Panc1 (cell line): ENCODE results near the gene OSBPL10.

Experiments used
- POLR2AphosphoS5 ChIP-seq: IDR thresholded peaks from 2 replicates; pipeline ENCODE4 v1.6.1; 2012; ENCODE audit warnings: mild to moderate bottlenecking, low read depth, low read length, moderate library complexity
- REST ChIP-seq, 2 experiments: IDR thresholded peaks; 2 replicates each; pipeline ENCODE4 v1.6.1; 2011 to 2012; ENCODE audit warnings: low read depth in 2 of 2, control low read depth in 1 of 2, low read length in 1 of 2, mild to moderate bottlenecking in 1 of 2, moderate library complexity in 1 of 2; ENCODE audit not compliant: insufficient read depth in 1 of 2
- TCF7L2 ChIP-seq: IDR thresholded peaks from 2 replicates; pipeline ENCODE4 v1.6.1; 2011; ENCODE audit warnings: mild to moderate bottlenecking, low read depth, low read length, inconsistent platforms
- TF ChIP-seq, protein P1 (sequence below): fragments of 450-650 bp; IDR thresholded peaks from 2 replicates; pipeline ENCODE4 v1.5.1; 2017; ENCODE audit warnings: mild to moderate bottlenecking

DNA sequence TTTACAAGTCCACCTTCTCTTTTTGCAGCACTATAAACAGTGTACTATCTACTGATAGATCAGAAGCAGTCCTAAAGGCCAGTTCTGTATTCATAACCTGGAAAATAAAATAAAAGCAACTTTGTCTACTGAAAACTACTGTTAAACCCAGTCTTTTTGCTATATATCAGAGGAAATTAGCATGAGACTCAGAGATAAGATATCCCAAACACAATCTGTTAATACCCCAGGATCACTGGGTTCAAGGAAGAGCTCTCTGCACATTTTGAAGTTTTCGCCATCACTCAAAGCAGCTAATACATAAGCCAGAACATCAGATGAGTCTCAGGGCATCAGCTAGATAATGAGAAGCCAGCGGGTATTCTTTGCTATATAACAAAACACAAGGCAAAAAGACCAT, 21.8 kb downstream of the OSBPL10 start:
- TF ChIP-seq, protein P1, sequence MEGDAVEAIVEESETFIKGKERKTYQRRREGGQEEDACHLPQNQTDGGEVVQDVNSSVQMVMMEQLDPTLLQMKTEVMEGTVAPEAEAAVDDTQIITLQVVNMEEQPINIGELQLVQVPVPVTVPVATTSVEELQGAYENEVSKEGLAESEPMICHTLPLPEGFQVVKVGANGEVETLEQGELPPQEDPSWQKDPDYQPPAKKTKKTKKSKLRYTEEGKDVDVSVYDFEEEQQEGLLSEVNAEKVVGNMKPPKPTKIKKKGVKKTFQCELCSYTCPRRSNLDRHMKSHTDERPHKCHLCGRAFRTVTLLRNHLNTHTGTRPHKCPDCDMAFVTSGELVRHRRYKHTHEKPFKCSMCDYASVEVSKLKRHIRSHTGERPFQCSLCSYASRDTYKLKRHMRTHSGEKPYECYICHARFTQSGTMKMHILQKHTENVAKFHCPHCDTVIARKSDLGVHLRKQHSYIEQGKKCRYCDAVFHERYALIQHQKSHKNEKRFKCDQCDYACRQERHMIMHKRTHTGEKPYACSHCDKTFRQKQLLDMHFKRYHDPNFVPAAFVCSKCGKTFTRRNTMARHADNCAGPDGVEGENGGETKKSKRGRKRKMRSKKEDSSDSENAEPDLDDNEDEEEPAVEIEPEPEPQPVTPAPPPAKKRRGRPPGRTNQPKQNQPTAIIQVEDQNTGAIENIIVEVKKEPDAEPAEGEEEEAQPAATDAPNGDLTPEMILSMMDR, result no peak
- no peak for TF ChIP-seq POLR2AphosphoS5
- no peak for TF ChIP-seq REST (IDR thresholded peaks at IDR 0.05; ENCODE audit: insufficient read depth in 1 of 2, low read depth in 2 of 2, low read length in 1 of 2)
- TF ChIP-seq TCF7L2, result no peak
